Measurements from ENCODE around the gene AMHR2.

- TF ChIP-seq, protein P1, sequence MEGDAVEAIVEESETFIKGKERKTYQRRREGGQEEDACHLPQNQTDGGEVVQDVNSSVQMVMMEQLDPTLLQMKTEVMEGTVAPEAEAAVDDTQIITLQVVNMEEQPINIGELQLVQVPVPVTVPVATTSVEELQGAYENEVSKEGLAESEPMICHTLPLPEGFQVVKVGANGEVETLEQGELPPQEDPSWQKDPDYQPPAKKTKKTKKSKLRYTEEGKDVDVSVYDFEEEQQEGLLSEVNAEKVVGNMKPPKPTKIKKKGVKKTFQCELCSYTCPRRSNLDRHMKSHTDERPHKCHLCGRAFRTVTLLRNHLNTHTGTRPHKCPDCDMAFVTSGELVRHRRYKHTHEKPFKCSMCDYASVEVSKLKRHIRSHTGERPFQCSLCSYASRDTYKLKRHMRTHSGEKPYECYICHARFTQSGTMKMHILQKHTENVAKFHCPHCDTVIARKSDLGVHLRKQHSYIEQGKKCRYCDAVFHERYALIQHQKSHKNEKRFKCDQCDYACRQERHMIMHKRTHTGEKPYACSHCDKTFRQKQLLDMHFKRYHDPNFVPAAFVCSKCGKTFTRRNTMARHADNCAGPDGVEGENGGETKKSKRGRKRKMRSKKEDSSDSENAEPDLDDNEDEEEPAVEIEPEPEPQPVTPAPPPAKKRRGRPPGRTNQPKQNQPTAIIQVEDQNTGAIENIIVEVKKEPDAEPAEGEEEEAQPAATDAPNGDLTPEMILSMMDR (IDR thresholded peaks at IDR 0.05; ENCODE audit: poor library complexity, severe bottlenecking): no peak
- TF ChIP-seq RAD21 (conservative IDR thresholded peaks at IDR 0.05) (no peak), EZH2 (IDR thresholded peaks at IDR 0.05; ENCODE audit: borderline replicate concordance, insufficient read depth, low read length, poor library complexity, severe bottlenecking) (no peak), EP300 (conservative IDR thresholded peaks at IDR 0.05; ENCODE audit: poor library complexity, severe bottlenecking) (no peak), POLR2AphosphoS5 (IDR thresholded peaks at IDR 0.05) (no peak)
Measured at GRCh38 chr12:53389702-53390101, 34.0 kb upstream of the AMHR2 start.

Measured in neural cell (in vitro differentiated cells).